K562 (cell line): Measurements from ENCODE around the gene WDPCP. TPM values are rescaled to one million over a fixed set of nuclear protein-coding genes. Genes with fewer than 3 reads are reported as not detected.

ENCODE experiments used
- ATAC-seq: fragments of 200-7000 bp; cut with Tn5 transposase; 3 replicates; pipeline ENCODE4 v1.9.1; 2020; ENCODE audit warnings: moderate library complexity
- BruUV-seq: library from RNA; stranded (reverse); fragments of 400-500 nt; replicated peaks from 2 replicates; lab custom pipeline; 2021; lab: Mats Ljungman, UMichigan
- CTCF ChIA-PET: fragments of 300-600 bp; formaldehyde crosslinking; extraction: SDS; loops from one replicate; lab custom pipeline; 2021; ENCODE audit warnings: low intra/inter-chr PET ratio; lab: Yijun Ruan, JAX
- POLR2A ChIA-PET: fragments of 300-600, 350-650 bp; sonication (Branson Sonifier 250); formaldehyde crosslinking; extraction: SDS; loops from one replicate; lab custom pipeline; 2021; ENCODE audit warnings: antibody characterized with exemption, inconsistent platforms; lab: Yijun Ruan, JAX
- DNase-seq, 4 experiments: peaks; one replicate each; pipeline versions ENCODE4 v3.0.0 to v3.0.0-alpha.2; 2011 to 2018; ENCODE audit warnings: low spot score in 3 of 4, mixed read lengths in 3 of 4; ENCODE audit errors: extremely low read depth in 1 of 4
- FAIRE-seq: peaks from 2 replicates; lab custom pipeline; 2011; peaks lifted over from hg19 to GRCh38; lab: Jason Lieb, UNC
- H2AFZ ChIP-seq: 2 replicates; pipeline ENCODE4 v1.6.0; 2011; ENCODE audit warnings: low read depth, low read length, control low read depth, inconsistent platforms
- H3K27ac ChIP-seq: fragments of 200-600 bp; 3 replicates; pipeline ENCODE4 v1.8.0; 2011; ENCODE audit warnings: low read depth, mild to moderate bottlenecking, control low read depth, inconsistent platforms, low read length, moderate library complexity, mixed read lengths; ENCODE audit errors: extremely low read depth
- H3K27me3 ChIP-seq, 2 experiments: fragments of 300-600 bp in 1 of 2; 2 replicates in 1 of 2; 3 replicates in 1 of 2; pipeline versions ENCODE4 v1.6.0 to v1.8.0; 2011; ENCODE audit warnings: inconsistent platforms in 2 of 2, low read length in 2 of 2, mild to moderate bottlenecking in 1 of 2, mixed read lengths in 1 of 2, moderate library complexity in 1 of 2; ENCODE audit not compliant: control insufficient read depth in 2 of 2, insufficient read depth in 2 of 2
- H3K36me3 ChIP-seq: fragments of 300-600 bp; 3 replicates; pipeline ENCODE4 v1.8.0; 2011; ENCODE audit warnings: mild to moderate bottlenecking, low read length, inconsistent platforms; ENCODE audit not compliant: control insufficient read depth, insufficient read depth
- H3K4me1 ChIP-seq, 2 experiments: fragments of 200-600 bp in 1 of 2; replicated peaks in 1 of 2; 2 replicates in 1 of 2; 3 replicates in 1 of 2; pipeline versions ENCODE4 v1.5.1 to v1.8.0; 2011; ENCODE audit warnings: inconsistent platforms in 2 of 2, low read length in 2 of 2, mild to moderate bottlenecking in 1 of 2, mixed read lengths in 1 of 2, moderate library complexity in 1 of 2; ENCODE audit not compliant: control insufficient read depth in 2 of 2, insufficient read depth in 2 of 2
- H3K4me2 ChIP-seq: 2 replicates; pipeline ENCODE4 v1.6.1; 2011; ENCODE audit warnings: low read length, control low read depth, inconsistent platforms, mixed read lengths; ENCODE audit not compliant: insufficient read depth
- H3K4me3 ChIP-seq: fragments of 200-600 bp; sonication (generic), shearing (Covaris generic); 2 replicates; pipeline ENCODE4 v1.5.1; 2016; ENCODE audit warnings: control low read depth, inconsistent platforms
- H3K79me2 ChIP-seq: fragments of 200-600 bp; 3 replicates; pipeline ENCODE4 v1.8.0; 2011; ENCODE audit warnings: low read length, inconsistent platforms; ENCODE audit not compliant: control insufficient read depth, insufficient read depth
- H3K9ac ChIP-seq, 2 experiments: 2 replicates each; pipeline versions ENCODE4 v1.6.0 to v1.6.1; 2011; ENCODE audit warnings: low read depth in 2 of 2, low read length in 2 of 2, control low read depth in 1 of 2, inconsistent platforms in 1 of 2, mild to moderate bottlenecking in 1 of 2, mixed read lengths in 1 of 2; ENCODE audit not compliant: insufficient read depth in 1 of 2
- H3K9me1 ChIP-seq: one replicate; pipeline ENCODE4 v1.6.0; 2011; ENCODE audit warnings: inconsistent platforms, mild to moderate bottlenecking, low read length, moderate library complexity; ENCODE audit not compliant: control insufficient read depth, insufficient read depth
- H3K9me3 ChIP-seq: replicated peaks from 2 replicates; pipeline ENCODE4 v1.5.1; 2011; ENCODE audit warnings: low read depth, low read length, inconsistent platforms; ENCODE audit not compliant: control insufficient read depth, insufficient read depth
- H4K20me1 ChIP-seq: replicated peaks from 2 replicates; pipeline ENCODE4 v1.6.1; 2011; ENCODE audit warnings: low read length, inconsistent platforms, mixed read lengths; ENCODE audit not compliant: control insufficient read depth, insufficient read depth
- CREB3 ChIP-seq: fragments of 450-650 bp; conservative IDR thresholded peaks from 2 replicates; pipeline ENCODE4 v1.6.1; 2016; ENCODE audit warnings: missing genetic modification characterization, low read depth, mild to moderate bottlenecking, missing compliant biosample characterization, moderate library complexity
- DIDO1 ChIP-seq: fragments of 450-650 bp; IDR thresholded peaks from 2 replicates; pipeline ENCODE4 v1.6.1; 2016; ENCODE audit warnings: low read depth, missing biosample characterization, missing genetic modification characterization
- HDAC3 ChIP-seq: fragments of 450-650 bp; IDR thresholded peaks from 2 replicates; pipeline ENCODE4 v1.6.1; 2018; ENCODE audit warnings: borderline replicate concordance, mild to moderate bottlenecking, moderate library complexity; ENCODE audit not compliant: partially characterized antibody
- IRF9 ChIP-seq: fragments of 450-650 bp; IDR thresholded peaks from 2 replicates; pipeline ENCODE4 v1.6.1; 2016; ENCODE audit warnings: missing biosample characterization, missing genetic modification characterization
- MYBL2 ChIP-seq, 2 experiments: fragments of 450-650 bp in 1 of 2; sonication (generic) in 1 of 2; formaldehyde crosslinking in 1 of 2; IDR thresholded peaks; 2 replicates each; pipeline versions ENCODE4 v1.6.1 to v1.8.1; 2017 to 2022; ENCODE audit warnings: borderline replicate concordance in 1 of 2, inconsistent platforms in 1 of 2, low read depth in 1 of 2, mild to moderate bottlenecking in 1 of 2, missing genetic modification reagents in 1 of 2, moderate library complexity in 1 of 2
- RCOR1 ChIP-seq, 2 experiments: IDR thresholded peaks; 2 replicates each; pipeline ENCODE4 v1.6.1; 2012; ENCODE audit warnings: low read depth in 2 of 2, low read length in 2 of 2, borderline replicate concordance in 1 of 2, improper control_type of control experiment in 1 of 2
- ZBTB5 ChIP-seq: fragments of 450-650 bp; IDR thresholded peaks from 2 replicates; pipeline ENCODE4 v1.6.1; 2017; ENCODE audit warnings: antibody characterized with exemption
- ZNF143 ChIP-seq: sonication (generic); formaldehyde crosslinking; IDR thresholded peaks from 2 replicates; pipeline ENCODE4 v1.9.0; 2022; ENCODE audit warnings: mild to moderate bottlenecking, missing genetic modification reagents
- ZNF217 ChIP-seq: sonication (generic); formaldehyde crosslinking; IDR thresholded peaks from 2 replicates; pipeline ENCODE4 v1.8.0; 2022; ENCODE audit warnings: mild to moderate bottlenecking, missing genetic modification reagents
- ZNF347 ChIP-seq: fragments of 450-650 bp; formaldehyde crosslinking; IDR thresholded peaks from 2 replicates; pipeline ENCODE4 v1.4.0; 2020; ENCODE audit warnings: low read depth, mild to moderate bottlenecking, moderate library complexity
- WGBS: fragments of 100-300 bp; shearing (Covaris generic); methylation state at CpG from one replicate; pipeline ENCODE4 v1.1.6; 2016; ENCODE audit warnings: low coverage, mixed read lengths; ENCODE audit not compliant: insufficient coverage; ENCODE audit errors: missing lambda C conversion rate; 5-methylcytosine and 5-hydroxymethylcytosine counted together
- in situ Hi-C: fragments of 300-500 bp; cut with MboI; formaldehyde crosslinking; loops from 4 replicates; pipeline ENCODE4 v1.15.0; 2018; ENCODE audit warnings: inconsistent platforms, mixed read lengths
- intact Hi-C: fragments of 100-400 bp; cut with micrococcal nuclease; formaldehyde crosslinking; loops from 2 replicates; pipeline ENCODE4 v1.14.2; 2022
- polyA plus RNA-seq, 8 experiments: library from polyadenylated mRNA; depleted of rRNA in 4 of 8; stranded (reverse) in 5 of 8; unstranded in 3 of 8; fragments of >200 nt; fragmentation: Nextera tagmentation in 2 of 8; fragmentation: Illumina TruSeq in 1 of 8; extraction: Ambion mirVana in 2 of 8; extraction: Trizol in 1 of 8; gene quantifications; 2 replicates each; pipeline versions ENCODE4 v1.2.1 to v1.2.3, GENCODE V29; 2011 to 2014; ENCODE audit warnings: inconsistent platforms in 1 of 8, missing spikeins in 1 of 8
- total RNA-seq, 7 experiments: library from RNA; depleted of rRNA in 6 of 7; stranded (reverse); fragments of >200 nt in 6 of 7; fragmentation: Illumina TruSeq in 2 of 7; extraction: Trizol in 2 of 7; gene quantifications; 2 replicates each; pipeline versions ENCODE4 v1.2.1 to v1.2.3, GENCODE V29; 2011 to 2021; ENCODE audit warnings: low replicate concordance in 1 of 7
- TF ChIP-seq, protein P1 (sequence below), 2 experiments: fragments of 150-350 bp in 1 of 2; IDR thresholded peaks; 2 replicates each; pipeline ENCODE4 v1.6.1; 2012 to 2016; ENCODE audit warnings: low read depth in 2 of 2, low read length in 2 of 2, mild to moderate bottlenecking in 1 of 2, moderate library complexity in 1 of 2

The WDPCP gene
- total and polyA plus RNA-seq, 9 of the 15 experiments (the other 6 are each of a cell fraction or from before 2014, with no cell fraction given) = 1.4 to 6.4 (median 5.5) TPM

DNA sequence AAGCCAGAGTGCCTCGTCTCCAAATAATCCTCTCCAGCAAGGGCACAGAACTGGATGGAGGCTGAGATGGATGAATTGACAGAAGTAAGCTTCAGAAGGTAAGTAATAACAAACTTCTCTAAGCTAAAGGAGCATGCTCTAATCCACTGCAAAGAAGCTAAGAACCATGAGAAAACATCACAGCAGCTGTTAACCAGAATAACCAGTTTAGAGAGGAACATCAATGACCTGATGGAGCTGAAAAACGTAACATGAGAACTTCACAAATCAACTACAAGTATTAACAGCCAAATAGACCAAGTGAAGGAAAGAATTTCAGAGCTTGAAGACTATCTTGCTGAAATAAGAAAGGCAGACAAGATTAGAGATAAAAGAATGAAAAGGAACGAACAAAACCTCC, 32.3 kb downstream of the WDPCP start (continued):
- TF ChIP-seq CREB3 (no peak), HDAC3 (no peak), RCOR1 (IDR thresholded peaks at IDR 0.05; ENCODE audit: borderline replicate concordance in 1 of 2, low read depth in 2 of 2, low read length in 2 of 2) (no peak), MYBL2 (IDR thresholded peaks at IDR 0.05; ENCODE audit: low read depth) (no peak), MYBL2 (CRISPR knock-in tag; IDR thresholded peaks at IDR 0.05; ENCODE audit: borderline replicate concordance) (no peak), ZNF347 (CRISPR knock-in tag) (no peak), IRF9 (tag) (no peak)
- TF ChIP-seq, all 486 proteins: peak for 0

DNA sequence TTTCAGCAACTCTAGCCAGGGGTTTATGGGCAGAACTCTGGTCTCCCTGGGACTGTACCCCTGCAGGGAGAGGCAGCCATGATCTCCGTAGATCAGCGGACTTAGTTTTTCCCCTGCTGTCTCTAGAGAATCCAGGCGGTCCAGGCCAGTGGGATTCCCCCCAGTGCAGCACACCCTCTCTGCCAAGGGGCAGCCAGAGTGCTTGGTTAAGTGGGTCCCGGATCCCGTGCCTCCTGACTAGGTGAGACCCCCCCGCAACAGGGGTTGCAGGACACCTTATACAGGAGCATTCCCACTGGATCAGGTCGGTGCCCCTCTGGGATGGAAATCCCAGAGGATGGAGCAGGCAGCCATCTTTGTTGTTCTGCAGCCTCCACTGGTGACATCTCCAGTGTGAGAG, 33.0 kb downstream of the WDPCP start:
- in situ Hi-C loops = no loop called here
- no peaks in the 10 kb centered on the region for H3K4me1 ChIP-seq
- BruUV-seq = no TSS peak
- no peaks in the 10 kb centered on the region; the same call in 1 of the 2 replicates for H3K9me3 ChIP-seq
- intact Hi-C loops = no loop called here
- FAIRE-seq (no peak), DNase-seq (no peak), ATAC-seq (no peak)
- no peaks in the 10 kb centered on the region for H3K79me2 ChIP-seq
- no peak overlapping the region for H3K4me3 ChIP-seq
- POLR2A ChIA-PET = no interaction called here
- TF ChIP-seq, protein P1, sequence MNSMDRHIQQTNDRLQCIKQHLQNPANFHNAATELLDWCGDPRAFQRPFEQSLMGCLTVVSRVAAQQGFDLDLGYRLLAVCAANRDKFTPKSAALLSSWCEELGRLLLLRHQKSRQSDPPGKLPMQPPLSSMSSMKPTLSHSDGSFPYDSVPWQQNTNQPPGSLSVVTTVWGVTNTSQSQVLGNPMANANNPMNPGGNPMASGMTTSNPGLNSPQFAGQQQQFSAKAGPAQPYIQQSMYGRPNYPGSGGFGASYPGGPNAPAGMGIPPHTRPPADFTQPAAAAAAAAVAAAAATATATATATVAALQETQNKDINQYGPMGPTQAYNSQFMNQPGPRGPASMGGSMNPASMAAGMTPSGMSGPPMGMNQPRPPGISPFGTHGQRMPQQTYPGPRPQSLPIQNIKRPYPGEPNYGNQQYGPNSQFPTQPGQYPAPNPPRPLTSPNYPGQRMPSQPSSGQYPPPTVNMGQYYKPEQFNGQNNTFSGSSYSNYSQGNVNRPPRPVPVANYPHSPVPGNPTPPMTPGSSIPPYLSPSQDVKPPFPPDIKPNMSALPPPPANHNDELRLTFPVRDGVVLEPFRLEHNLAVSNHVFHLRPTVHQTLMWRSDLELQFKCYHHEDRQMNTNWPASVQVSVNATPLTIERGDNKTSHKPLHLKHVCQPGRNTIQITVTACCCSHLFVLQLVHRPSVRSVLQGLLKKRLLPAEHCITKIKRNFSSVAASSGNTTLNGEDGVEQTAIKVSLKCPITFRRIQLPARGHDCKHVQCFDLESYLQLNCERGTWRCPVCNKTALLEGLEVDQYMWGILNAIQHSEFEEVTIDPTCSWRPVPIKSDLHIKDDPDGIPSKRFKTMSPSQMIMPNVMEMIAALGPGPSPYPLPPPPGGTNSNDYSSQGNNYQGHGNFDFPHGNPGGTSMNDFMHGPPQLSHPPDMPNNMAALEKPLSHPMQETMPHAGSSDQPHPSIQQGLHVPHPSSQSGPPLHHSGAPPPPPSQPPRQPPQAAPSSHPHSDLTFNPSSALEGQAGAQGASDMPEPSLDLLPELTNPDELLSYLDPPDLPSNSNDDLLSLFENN (IDR thresholded peaks at IDR 0.05; ENCODE audit: low read depth in 2 of 2, low read length in 2 of 2) = no peak
- TF ChIP-seq ZBTB5 (no peak), ZNF143 (CRISPR knock-in tag) (no peak), ZNF217 (CRISPR knock-in tag) (no peak), DIDO1 (tag) (no peak)
- H3K36me3 ChIP-seq = no peaks in the 10 kb centered on the region
- CTCF ChIA-PET = no interaction called here
- no peak overlapping the region for H2AFZ ChIP-seq
- no peaks in the 10 kb centered on the region for H3K27me3 ChIP-seq
- H3K4me2 ChIP-seq = no peak overlapping the region
- 8% methylated on average over 7 of the region's 7 CpGs for WGBS
- H3K9me1 ChIP-seq = no peaks in the 10 kb centered on the region
- no peak overlapping the region for H3K27ac ChIP-seq
- H3K9ac ChIP-seq = no peak overlapping the region
- H4K20me1 ChIP-seq = no peaks in the 10 kb centered on the region
